Activated CD8-positive, alpha-beta memory T cell treated with anti-CD3 and anti-CD28 coated beads, Interleukin-2, amount 50 U/mL, for 24 hours (primary cell): ENCODE results near the gene HAUS7.

Experiments
- DNase-seq: peaks from one replicate; pipeline ENCODE4 v3.0.0-alpha.2; 2020; ENCODE audit errors: extremely low read depth

Gene HAUS7

GRCh38 chrX:153456161-153456560 lies 14.2 kb downstream of the HAUS7 start:
- no peak for DNase-seq

- DNase-seq = no peak
Measured at GRCh38 chrX:153455571-153455970, 14.8 kb downstream of the HAUS7 start.

- no peak for DNase-seq
Measured at GRCh38 chrX:153454901-153455550, 15.3 kb downstream of the HAUS7 start.

- no peak for DNase-seq
Measured at GRCh38 chrX:153450949-153451277, 19.5 kb downstream of the HAUS7 start.

- DNase-seq = no peak
Measured at GRCh38 chrX:153450114-153450948, 20.0 kb downstream of the HAUS7 start.

GRCh38 chrX:153449368-153450113 lies 20.8 kb downstream of the HAUS7 start:
- no peak for DNase-seq

- DNase-seq = no peak
Measured at GRCh38 chrX:153448556-153449367, 21.6 kb downstream of the HAUS7 start.

- DNase-seq = no peak
Measured at GRCh38 chrX:153447581-153447960, 22.8 kb downstream of the HAUS7 start.

- no peak for DNase-seq
Measured at GRCh38 chrX:153446950-153447580, 23.3 kb downstream of the HAUS7 start.

GRCh38 chrX:153446636-153446936 lies 23.8 kb downstream of the HAUS7 start:
- DNase-seq = no peak

- no peak for DNase-seq
Measured at GRCh38 chrX:153445856-153446635, 24.3 kb downstream of the HAUS7 start, which contains the start of gene TREX2. Gene TREX2 (minus strand): TSS chrX:153446056. CDS start chrX:153445430, 626 bp downstream.

- no peak for DNase-seq
Measured at GRCh38 chrX:153445106-153445855, 25.1 kb downstream of the HAUS7 start.

GRCh38 chrX:153444333-153445011 lies 25.9 kb downstream of the HAUS7 start:
- DNase-seq = no peak

GRCh38 chrX:153443476-153444332 lies 26.7 kb downstream of the HAUS7 start:
- DNase-seq = no peak

GRCh38 chrX:153442463-153442862 lies 27.9 kb downstream of the HAUS7 start:
- DNase-seq = no peak

GRCh38 chrX:153441981-153442380 lies 28.4 kb downstream of the HAUS7 start:
- no peak for DNase-seq

- DNase-seq = no peak
Measured at GRCh38 chrX:153441296-153441695, 29.1 kb downstream of the HAUS7 start.

- DNase-seq = no peak
Measured at GRCh38 chrX:153440556-153441135, 29.7 kb downstream of the HAUS7 start.
